K562 (cell line): ENCODE results near the gene ZSCAN1. TPM values are rescaled to one million over a fixed set of nuclear protein-coding genes. Genes with fewer than 3 reads are reported as not detected.

Experiments used
- ATAC-seq: fragments of 200-7000 bp; cut with Tn5 transposase; 3 replicates; pipeline ENCODE4 v1.9.1; 2020; ENCODE audit warnings: moderate library complexity
- BruUV-seq: library from RNA; stranded (reverse); fragments of 400-500 nt; replicated peaks from 2 replicates; lab custom pipeline; 2021; lab: Mats Ljungman, UMichigan
- CTCF ChIA-PET: fragments of 300-600 bp; formaldehyde crosslinking; extraction: SDS; loops from one replicate; lab custom pipeline; 2021; ENCODE audit warnings: low intra/inter-chr PET ratio; lab: Yijun Ruan, JAX
- POLR2A ChIA-PET: fragments of 300-600, 350-650 bp; sonication (Branson Sonifier 250); formaldehyde crosslinking; extraction: SDS; loops from one replicate; lab custom pipeline; 2021; ENCODE audit warnings: antibody characterized with exemption, inconsistent platforms; lab: Yijun Ruan, JAX
- DNase-seq, 4 experiments: peaks; one replicate each; pipeline versions ENCODE4 v3.0.0 to v3.0.0-alpha.2; 2011 to 2018; ENCODE audit warnings: low spot score in 3 of 4, mixed read lengths in 3 of 4; ENCODE audit errors: extremely low read depth in 1 of 4
- FAIRE-seq: peaks from 2 replicates; lab custom pipeline; 2011; peaks lifted over from hg19 to GRCh38; lab: Jason Lieb, UNC
- H2AFZ ChIP-seq: 2 replicates; pipeline ENCODE4 v1.6.0; 2011; ENCODE audit warnings: low read depth, low read length, control low read depth, inconsistent platforms
- H3K27ac ChIP-seq: fragments of 200-600 bp; 3 replicates; pipeline ENCODE4 v1.8.0; 2011; ENCODE audit warnings: low read depth, mild to moderate bottlenecking, control low read depth, inconsistent platforms, low read length, moderate library complexity, mixed read lengths; ENCODE audit errors: extremely low read depth
- H3K27me3 ChIP-seq, 2 experiments: fragments of 300-600 bp in 1 of 2; 2 replicates in 1 of 2; 3 replicates in 1 of 2; pipeline versions ENCODE4 v1.6.0 to v1.8.0; 2011; ENCODE audit warnings: inconsistent platforms in 2 of 2, low read length in 2 of 2, mild to moderate bottlenecking in 1 of 2, mixed read lengths in 1 of 2, moderate library complexity in 1 of 2; ENCODE audit not compliant: control insufficient read depth in 2 of 2, insufficient read depth in 2 of 2
- H3K36me3 ChIP-seq: fragments of 300-600 bp; 3 replicates; pipeline ENCODE4 v1.8.0; 2011; ENCODE audit warnings: mild to moderate bottlenecking, low read length, inconsistent platforms; ENCODE audit not compliant: control insufficient read depth, insufficient read depth
- H3K4me1 ChIP-seq, 2 experiments: fragments of 200-600 bp in 1 of 2; replicated peaks in 1 of 2; 2 replicates in 1 of 2; 3 replicates in 1 of 2; pipeline versions ENCODE4 v1.5.1 to v1.8.0; 2011; ENCODE audit warnings: inconsistent platforms in 2 of 2, low read length in 2 of 2, mild to moderate bottlenecking in 1 of 2, mixed read lengths in 1 of 2, moderate library complexity in 1 of 2; ENCODE audit not compliant: control insufficient read depth in 2 of 2, insufficient read depth in 2 of 2
- H3K4me2 ChIP-seq: 2 replicates; pipeline ENCODE4 v1.6.1; 2011; ENCODE audit warnings: low read length, control low read depth, inconsistent platforms, mixed read lengths; ENCODE audit not compliant: insufficient read depth
- H3K4me3 ChIP-seq: fragments of 200-600 bp; sonication (generic), shearing (Covaris generic); 2 replicates; pipeline ENCODE4 v1.5.1; 2016; ENCODE audit warnings: control low read depth, inconsistent platforms
- H3K79me2 ChIP-seq: fragments of 200-600 bp; 3 replicates; pipeline ENCODE4 v1.8.0; 2011; ENCODE audit warnings: low read length, inconsistent platforms; ENCODE audit not compliant: control insufficient read depth, insufficient read depth
- H3K9ac ChIP-seq, 2 experiments: 2 replicates each; pipeline versions ENCODE4 v1.6.0 to v1.6.1; 2011; ENCODE audit warnings: low read depth in 2 of 2, low read length in 2 of 2, control low read depth in 1 of 2, inconsistent platforms in 1 of 2, mild to moderate bottlenecking in 1 of 2, mixed read lengths in 1 of 2; ENCODE audit not compliant: insufficient read depth in 1 of 2
- H3K9me1 ChIP-seq: one replicate; pipeline ENCODE4 v1.6.0; 2011; ENCODE audit warnings: inconsistent platforms, mild to moderate bottlenecking, low read length, moderate library complexity; ENCODE audit not compliant: control insufficient read depth, insufficient read depth
- H3K9me3 ChIP-seq: replicated peaks from 2 replicates; pipeline ENCODE4 v1.5.1; 2011; ENCODE audit warnings: low read depth, low read length, inconsistent platforms; ENCODE audit not compliant: control insufficient read depth, insufficient read depth
- H4K20me1 ChIP-seq: replicated peaks from 2 replicates; pipeline ENCODE4 v1.6.1; 2011; ENCODE audit warnings: low read length, inconsistent platforms, mixed read lengths; ENCODE audit not compliant: control insufficient read depth, insufficient read depth
- CCAR2 ChIP-seq: fragments of 200-400 bp; formaldehyde crosslinking; IDR thresholded peaks from 2 replicates; pipeline ENCODE4 v1.6.1; 2017; ENCODE audit warnings: mild to moderate bottlenecking, low read depth, low read length
- MAX ChIP-seq: sonication (generic); formaldehyde crosslinking; IDR thresholded peaks from 2 replicates; pipeline ENCODE4 v1.9.0; 2022; ENCODE audit warnings: mild to moderate bottlenecking, missing genetic modification reagents
- THRB ChIP-seq: fragments of 450-650 bp; formaldehyde crosslinking; conservative IDR thresholded peaks from 2 replicates; pipeline ENCODE4 v1.4.0; 2022; ENCODE audit warnings: mild to moderate bottlenecking, missing genetic modification characterization
- ZC3H11A ChIP-seq: IDR thresholded peaks from 2 replicates; pipeline ENCODE4 v1.6.1; 2012; ENCODE audit warnings: low read depth, low read length, improper control_type of control experiment
- ZNF140 ChIP-seq: fragments of 250-450 bp; sonication (Bioruptor Pico); IDR thresholded peaks from 2 replicates; pipeline ENCODE4 v1.8.0; 2021; ENCODE audit warnings: moderate library complexity, mild to moderate bottlenecking, inconsistent platforms
- ZNF431 ChIP-seq: sonication (generic); formaldehyde crosslinking; IDR thresholded peaks from 2 replicates; pipeline ENCODE4 v1.8.0; 2022; ENCODE audit warnings: mild to moderate bottlenecking, missing genetic modification reagents
- ZNF79 ChIP-seq: fragments of 250-450 bp; sonication (Bioruptor Pico); IDR thresholded peaks from 2 replicates; pipeline ENCODE4 v1.4.0; 2020; ENCODE audit warnings: low read depth, mild to moderate bottlenecking, moderate library complexity
- WGBS: fragments of 100-300 bp; shearing (Covaris generic); methylation state at CpG from one replicate; pipeline ENCODE4 v1.1.6; 2016; ENCODE audit warnings: low coverage, mixed read lengths; ENCODE audit not compliant: insufficient coverage; ENCODE audit errors: missing lambda C conversion rate; 5-methylcytosine and 5-hydroxymethylcytosine counted together
- in situ Hi-C: fragments of 300-500 bp; cut with MboI; formaldehyde crosslinking; loops from 4 replicates; pipeline ENCODE4 v1.15.0; 2018; ENCODE audit warnings: inconsistent platforms, mixed read lengths
- intact Hi-C: fragments of 100-400 bp; cut with micrococcal nuclease; formaldehyde crosslinking; loops from 2 replicates; pipeline ENCODE4 v1.14.2; 2022
- polyA plus RNA-seq, 8 experiments: library from polyadenylated mRNA; depleted of rRNA in 4 of 8; stranded (reverse) in 5 of 8; unstranded in 3 of 8; fragments of >200 nt; fragmentation: Nextera tagmentation in 2 of 8; fragmentation: Illumina TruSeq in 1 of 8; extraction: Ambion mirVana in 2 of 8; extraction: Trizol in 1 of 8; gene quantifications; 2 replicates each; pipeline versions ENCODE4 v1.2.1 to v1.2.3, GENCODE V29; 2011 to 2014; ENCODE audit warnings: inconsistent platforms in 1 of 8, missing spikeins in 1 of 8
- total RNA-seq, 7 experiments: library from RNA; depleted of rRNA in 6 of 7; stranded (reverse); fragments of >200 nt in 6 of 7; fragmentation: Illumina TruSeq in 2 of 7; extraction: Trizol in 2 of 7; gene quantifications; 2 replicates each; pipeline versions ENCODE4 v1.2.1 to v1.2.3, GENCODE V29; 2011 to 2021; ENCODE audit warnings: low replicate concordance in 1 of 7

ZSCAN1 gene
- total and polyA plus RNA-seq, 9 of the 15 experiments (the other 6 are each of a cell fraction or from before 2014, with no cell fraction given) = not detected

- TF ChIP-seq THRB (CRISPR knock-in tag) (no peak), ZC3H11A (no peak), ZNF79 (CRISPR knock-in tag) (no peak), MAX (CRISPR knock-in tag) (no peak), ZNF140 (CRISPR knock-in tag) (no peak), CCAR2 (no peak)
- TF ChIP-seq, all 486 proteins: peak for 25
Observed at GRCh38 chr19:58009666-58010301, 24.0 kb upstream of the ZSCAN1 start (continued).

GRCh38 chr19:58010507-58010906 is 23.3 kb upstream of the ZSCAN1 start:
- Histone ChIP-seq H3K27ac (no peak overlapping the region), H4K20me1 (no peaks in the 10 kb centered on the region), H3K4me3 (no peak overlapping the region), H3K4me1 (peaks cover 0 to 8% of the 10 kb centered on the region in 2 experiments; a peak in 2 of 5 replicates), H3K27me3 (no peaks in the 10 kb centered on the region), H3K9me3 (no peaks in the 10 kb centered on the region), H3K36me3 (no peaks in the 10 kb centered on the region), H3K79me2 (no peaks in the 10 kb centered on the region), H3K4me2 (no peak overlapping the region), H2AFZ (no peak overlapping the region), H3K9me1 (no peaks in the 10 kb centered on the region), H3K9ac (no peak overlapping the region)
- BruUV-seq = no TSS peak
- intact Hi-C loops = no loop called here
- TF ChIP-seq ZNF431 (CRISPR knock-in tag) = no peak
- ChIA-PET CTCF (no interaction called here), POLR2A (interaction anchor here (0.9 kb wide), 1 partner anchor 1688 kb away, joined by 4 read pairs; no protein-coding TSS in a partner anchor)
- no peak for FAIRE-seq
- ATAC-seq = no peak
- 1% methylated on average over 22 of the region's 22 CpGs for WGBS
- DNase-seq = no peak
- in situ Hi-C loops = no loop called here
